ENCODE data around the gene GPR39. TPM values are rescaled to one million over a fixed set of nuclear protein-coding genes. Genes with fewer than 3 reads are reported as not detected.

GPR39 gene
- total and polyA plus RNA-seq, 2 donors (not counting 3 experiments of a cell fraction or from before 2014, with no cell fraction given) = 0.03 to 0.20 TPM

- H3K27me3 ChIP-seq (ENCODE audit: control insufficient read depth in 2 of 2, insufficient read depth in 2 of 2, low read length in 2 of 2) = no peaks in the 10 kb centered on the region
- no peak overlapping the region for H3K9ac ChIP-seq (replicated peaks; ENCODE audit: extremely low read depth, insufficient read depth, low read length)
- H2AFZ ChIP-seq (ENCODE audit: low read depth, low read length) = no peak overlapping the region
- H3K36me3 ChIP-seq (ENCODE audit: control insufficient read depth in 2 of 2, extremely low read depth in 1 of 2, insufficient read depth in 2 of 2, low read length in 2 of 2) = peaks cover 0 to 19% of the 10 kb centered on the region in 2 experiments
- intact Hi-C loops (cut with micrococcal nuclease) (loop anchor here (10.0 kb wide), 1 partner anchor 392 kb away; no protein-coding TSS in a partner anchor), dilution Hi-C loops (cut with MboI; ENCODE audit: extremely low pct_ligation_motif_present, low sequenced_read_pairs) (no loop called here)
- H3K4me3 ChIP-seq (replicated peaks in 1 of 3; ENCODE audit: insufficient read depth in 1 of 3, low read depth in 1 of 3, low read length in 3 of 3) = no peak overlapping the region
- H4K20me1 ChIP-seq (replicated peaks; ENCODE audit: control insufficient read depth, extremely low read depth, insufficient read depth, low read length) = peaks cover 4% of the 10 kb centered on the region
- no TSS peak for BruUV-seq (replicated peaks)
- no peaks in the 10 kb centered on the region for H3K4me1 ChIP-seq (ENCODE audit: control insufficient read depth, extremely low read depth, insufficient read depth, low read length)
- DNase-seq (ENCODE audit: low read depth, low spot score) (no peak), FAIRE-seq (no peak)
- no peak overlapping the region for H3K4me2 ChIP-seq (ENCODE audit: insufficient read depth, low read length)
- no peak overlapping the region for H3K27ac ChIP-seq (ENCODE audit: insufficient read depth, low read depth, low read length)
- CTCF ChIA-PET = interaction anchor here (1.0 to 1.4 kb wide), 2 partner anchors 12 to 15 kb away, joined by 3 to 8 read pairs; no protein-coding TSS in a partner anchor
- no peaks in the 10 kb centered on the region for H3K79me2 ChIP-seq (ENCODE audit: control insufficient read depth, insufficient read depth, low read length)
- no peaks in the 10 kb centered on the region for H3K9me3 ChIP-seq (replicated peaks; ENCODE audit: control insufficient read depth, insufficient read depth, low read length)
- TF ChIP-seq CTCF (IDR thresholded peaks at IDR 0.05; ENCODE audit: extremely low read depth in 1 of 2, insufficient read depth in 1 of 2, low read depth in 1 of 2, low read length in 2 of 2) (no peak), MYC (IDR thresholded peaks at IDR 0.05; ENCODE audit: low read depth, low read length) (no peak), GATA2 (IDR thresholded peaks at IDR 0.05; ENCODE audit: insufficient read depth, insufficient read length, low read depth, low read length) (no peak), JUN (IDR thresholded peaks at IDR 0.05; ENCODE audit: borderline replicate concordance, insufficient read depth, insufficient read length, low read depth) (no peak), POLR2AphosphoS5 (IDR thresholded peaks at IDR 0.05; ENCODE audit: insufficient read depth, low read depth, low read length) (no peak)
- POLR2A ChIA-PET = no interaction called here
- H3K9me1 ChIP-seq (replicated peaks; ENCODE audit: control insufficient read depth, extremely low read depth, insufficient read depth, low read length) = no peaks in the 10 kb centered on the region
Measured at GRCh38 chr2:132656266-132656975, 239.8 kb downstream of the GPR39 start.
